Common myeloid progenitor, CD34-positive (primary cell): ENCODE data around the gene FOXP1.

ENCODE experiments used
- CTCF ChIA-PET: fragments of 350-600 bp; sonication (Branson Sonifier 250); formaldehyde crosslinking; loops from one replicate; lab custom pipeline; 2021; ENCODE audit warnings: antibody characterized with exemption; lab: Charles Lee
- POLR2A ChIA-PET: fragments of 350-600 bp; sonication (Branson Sonifier 250); formaldehyde crosslinking; loops from one replicate; lab custom pipeline; 2021; ENCODE audit warnings: antibody characterized with exemption; lab: Charles Lee
- DNase-seq, 3 donors: peaks; one replicate each; pipeline versions ENCODE4 v3.0.0 to v3.0.0-alpha.2; 2013
- H3K27ac ChIP-seq, 2 experiments: 1 replicate in 1 of 2; 2 replicates in 1 of 2; pipeline ENCODE4 v1.7.0; 2013; ENCODE audit warnings: inconsistent platforms in 2 of 2, low read length in 2 of 2, mild to moderate bottlenecking in 2 of 2, low read depth in 1 of 2, moderate library complexity in 1 of 2; ENCODE audit not compliant: severe bottlenecking in 2 of 2, insufficient read depth in 1 of 2, poor library complexity in 1 of 2
- H3K27me3 ChIP-seq, 5 experiments: replicated peaks in 2 of 5; 1 replicate in 3 of 5; 2 replicates in 2 of 5; pipeline versions ENCODE4 v1.6.1 to v1.7.0; 2013; ENCODE audit warnings: low read length in 4 of 5, mild to moderate bottlenecking in 2 of 5, moderate library complexity in 2 of 5, inconsistent platforms in 1 of 5; ENCODE audit not compliant: insufficient read depth in 5 of 5, control insufficient read depth in 4 of 5
- H3K36me3 ChIP-seq, 4 experiments: 1 replicate in 2 of 4; 2 replicates in 2 of 4; pipeline versions ENCODE4 v1.6.1 to v1.7.0; 2013; ENCODE audit warnings: low read length in 3 of 4, control low read depth in 1 of 4, mild to moderate bottlenecking in 1 of 4; ENCODE audit not compliant: control insufficient read depth in 4 of 4, insufficient read depth in 4 of 4
- H3K4me1 ChIP-seq, 4 experiments: 1 replicate in 3 of 4; 2 replicates in 1 of 4; pipeline versions ENCODE4 v1.6.1 to v1.7.1; 2013; ENCODE audit warnings: low read length in 3 of 4, mild to moderate bottlenecking in 3 of 4, control low read depth in 1 of 4, inconsistent platforms in 1 of 4, moderate library complexity in 1 of 4; ENCODE audit not compliant: control insufficient read depth in 4 of 4, insufficient read depth in 4 of 4; ENCODE audit errors: control extremely low read depth in 1 of 4
- H3K4me3 ChIP-seq, 7 experiments: 1 replicate in 4 of 7; 2 replicates in 3 of 7; pipeline versions ENCODE4 v1.5.1 to v1.7.0; 2013; ENCODE audit warnings: mild to moderate bottlenecking in 7 of 7, low read length in 6 of 7, moderate library complexity in 6 of 7, inconsistent platforms in 2 of 7, low read depth in 2 of 7, control low read depth in 1 of 7; ENCODE audit not compliant: insufficient read depth in 4 of 7, control insufficient read depth in 1 of 7; ENCODE audit errors: extremely low read depth in 1 of 7
- H3K9me3 ChIP-seq, 5 experiments: 1 replicate in 4 of 5; 2 replicates in 1 of 5; pipeline versions ENCODE4 v1.6.1 to v1.7.1; 2013; ENCODE audit warnings: low read length in 4 of 5, mild to moderate bottlenecking in 2 of 5, inconsistent platforms in 1 of 5, low read depth in 1 of 5, moderate library complexity in 1 of 5; ENCODE audit not compliant: control insufficient read depth in 4 of 5, insufficient read depth in 2 of 5; ENCODE audit errors: control extremely low read depth in 1 of 5
- WGBS: methylation state at CpG from one replicate; pipeline ENCODE4 v1.1.5; 2013; ENCODE audit not compliant: insufficient coverage; 5-methylcytosine and 5-hydroxymethylcytosine counted together

FOXP1 gene

DNA sequence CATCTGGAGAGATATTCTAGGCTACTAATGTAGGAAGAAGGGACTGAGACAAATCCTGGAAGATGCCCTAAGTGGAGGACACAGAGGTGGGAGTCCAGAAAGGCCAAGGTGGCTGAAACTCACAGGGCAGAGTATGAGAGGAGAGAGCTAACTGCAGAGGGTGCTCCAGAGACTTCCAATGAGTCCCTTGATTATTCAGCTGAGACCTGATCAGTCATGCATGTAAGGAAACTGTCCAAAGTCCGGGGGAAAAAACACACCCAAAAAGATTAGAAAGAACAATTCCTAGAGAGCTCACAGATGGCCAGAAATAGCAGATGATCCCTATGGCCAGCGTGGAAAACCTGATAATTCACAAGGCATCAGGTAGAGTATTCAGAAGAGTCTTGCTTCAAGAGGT, 18.7 kb upstream of the FOXP1 start:
- POLR2A ChIA-PET: no interaction called here
- H3K9me3 ChIP-seq: peaks cover 0 to 5% (median 2%) of the 10 kb centered on the region in 5 experiments
- no peak for DNase-seq
- no peaks in the 10 kb centered on the region for H3K36me3 ChIP-seq
- no peak overlapping the region for H3K27ac ChIP-seq
- H3K4me3 ChIP-seq: no peak overlapping the region
- no peaks in the 10 kb centered on the region for H3K4me1 ChIP-seq
- 100% methylated on average over 1 of the region's 2 CpGs for WGBS
- no peaks in the 10 kb centered on the region for H3K27me3 ChIP-seq
- CTCF ChIA-PET: interaction anchor here (0.8 to 1.0 kb wide), 3 partner anchors 10 to 15 kb away, joined by 3 read pairs; no protein-coding TSS in a partner anchor

DNA sequence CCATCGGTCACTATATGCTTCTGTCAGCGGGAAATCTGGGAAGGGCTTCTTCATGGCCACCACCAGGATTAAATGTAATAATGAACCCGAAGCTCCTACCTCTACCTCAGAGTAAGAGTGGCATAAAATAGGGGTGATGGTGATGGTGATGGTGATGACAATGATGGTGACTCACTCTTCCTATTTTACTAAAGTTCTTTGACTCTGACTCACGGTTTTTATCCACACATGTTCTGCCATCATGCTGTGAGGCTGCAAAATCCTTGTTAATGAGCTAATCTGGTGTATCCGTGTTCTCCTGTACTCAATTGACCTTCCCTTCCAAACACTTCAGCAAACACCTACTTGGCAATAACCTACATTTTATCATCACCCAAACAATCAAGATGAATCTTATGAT, 18.3 kb upstream of the FOXP1 start:
- no peak for DNase-seq
- ChIA-PET POLR2A (no interaction called here), CTCF (interaction anchor here (0.8 to 1.0 kb wide), 3 partner anchors 9 to 14 kb away, joined by 3 read pairs; no protein-coding TSS in a partner anchor)
- H3K36me3 ChIP-seq: no peaks in the 10 kb centered on the region
- peaks cover 0 to 3% (median 2%) of the 10 kb centered on the region in 5 experiments for H3K9me3 ChIP-seq
- H3K4me3 ChIP-seq: no peak overlapping the region
- no peak overlapping the region for H3K27ac ChIP-seq
- H3K27me3 ChIP-seq: no peaks in the 10 kb centered on the region
- WGBS: 100% methylated on average over 2 of the region's 5 CpGs
- H3K4me1 ChIP-seq: no peaks in the 10 kb centered on the region

DNA sequence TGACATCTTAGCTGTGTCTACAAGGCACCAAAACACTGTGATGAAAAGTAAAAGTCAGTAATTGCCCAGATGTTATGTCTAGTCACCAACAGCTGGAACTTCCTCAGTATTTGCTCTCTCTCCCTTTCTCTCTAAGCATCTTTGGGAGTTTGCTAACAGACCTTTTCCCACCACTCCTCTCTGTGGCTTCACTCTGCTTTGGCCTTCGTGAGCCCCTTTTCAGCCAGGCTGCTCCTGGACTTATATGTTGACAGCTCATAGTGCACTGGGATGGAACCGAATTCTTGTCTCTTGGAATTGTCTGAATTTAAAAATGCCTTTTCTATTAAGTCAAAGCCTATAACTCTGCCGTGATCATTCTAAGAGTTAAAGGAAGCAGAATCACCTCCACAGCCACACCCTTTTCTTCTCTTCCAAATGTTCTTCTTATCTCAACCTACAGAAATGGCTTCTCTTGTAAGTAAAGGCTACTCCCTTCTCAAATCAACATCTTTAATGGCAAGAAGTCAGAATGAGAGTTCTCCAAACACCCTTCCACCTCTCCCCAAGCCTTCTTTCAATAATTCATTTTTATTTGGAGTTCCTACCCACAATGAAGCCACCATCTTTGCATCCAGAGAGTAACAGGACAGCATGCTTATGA, 17.2 kb upstream of the FOXP1 start:
- whole genome bisulfite sequencing: 100% methylated on average over 2 of the region's 3 CpGs
- Histone ChIP-seq H3K27ac (no peak overlapping the region), H3K36me3 (no peaks in the 10 kb centered on the region), H3K9me3 (peaks cover 0 to 2% (median 0%) of the 10 kb centered on the region in 5 experiments), H3K4me3 (no peak overlapping the region), H3K27me3 (no peaks in the 10 kb centered on the region), H3K4me1 (no peaks in the 10 kb centered on the region)
- POLR2A ChIA-PET: no interaction called here
- DNase-seq: no peak
- CTCF ChIA-PET: interaction anchor here (1.0 to 2.1 kb wide), 2 partner anchors 10 to 13 kb away, joined by 3 to 6 read pairs; no protein-coding TSS in a partner anchor

DNA sequence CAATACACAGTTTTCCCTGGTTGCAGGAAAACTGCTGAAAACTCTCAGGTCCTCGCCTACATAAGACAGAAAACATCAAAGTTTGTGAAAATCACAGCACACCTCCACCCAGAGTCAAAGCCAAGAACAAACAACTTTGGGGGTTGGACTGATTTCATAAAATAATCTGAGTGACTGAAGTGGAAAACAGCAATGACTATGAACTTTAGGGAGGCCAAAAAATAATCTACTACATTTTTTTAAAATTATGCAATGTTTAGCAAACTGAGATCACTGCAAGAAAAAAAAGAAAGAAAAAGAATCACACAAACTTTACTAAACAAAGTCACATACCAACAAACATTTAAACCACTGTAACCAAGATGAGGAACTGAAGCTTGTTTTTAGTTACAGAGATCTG, 15.9 kb upstream of the FOXP1 start:
- no CpG with 5 or more reads among the region's 1 CpG for WGBS
- Histone ChIP-seq H3K27me3 (no peaks in the 10 kb centered on the region), H3K27ac (no peak overlapping the region), H3K9me3 (peaks cover 0 to 2% (median 0%) of the 10 kb centered on the region in 5 experiments), H3K4me3 (no peak overlapping the region), H3K36me3 (no peaks in the 10 kb centered on the region), H3K4me1 (no peaks in the 10 kb centered on the region)
- ChIA-PET CTCF (interaction anchor here (2.1 kb wide), 1 partner anchor 9 kb away, joined by 6 read pairs; no protein-coding TSS in a partner anchor), POLR2A (no interaction called here)
- DNase-seq: no peak

DNA sequence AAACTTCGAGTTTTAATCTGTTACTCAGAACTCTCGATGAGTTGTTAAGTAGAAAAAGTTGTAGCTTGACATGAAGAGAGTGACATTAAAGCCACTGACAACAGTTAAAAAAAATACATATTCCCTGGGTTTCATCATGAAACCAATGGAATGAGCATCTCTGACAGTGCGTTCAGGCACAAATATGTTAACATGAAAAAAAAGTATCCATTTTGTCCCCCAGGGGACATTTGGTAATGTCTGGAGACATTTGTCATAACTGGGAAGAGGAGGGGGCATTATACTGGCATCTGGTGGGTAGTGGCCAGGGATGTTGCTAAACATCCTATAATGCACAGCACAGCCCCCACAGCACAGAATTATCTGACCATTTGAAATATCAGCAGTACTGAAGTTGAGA, 14.8 kb upstream of the FOXP1 start:
- H3K36me3 ChIP-seq: no peaks in the 10 kb centered on the region
- peaks cover 0 to 2% (median 0%) of the 10 kb centered on the region in 5 experiments for H3K9me3 ChIP-seq
- H3K27ac ChIP-seq: no peak overlapping the region
- WGBS: 83% methylated on average over 1 of the region's 3 CpGs
- CTCF ChIA-PET: interaction anchor here (1.1 kb wide), 1 partner anchor 59 kb away, joined by 4 read pairs; no protein-coding TSS in a partner anchor
- POLR2A ChIA-PET: no interaction called here
- no peak for DNase-seq
- H3K4me1 ChIP-seq: no peaks in the 10 kb centered on the region
- no peaks in the 10 kb centered on the region for H3K27me3 ChIP-seq
- H3K4me3 ChIP-seq: no peak overlapping the region

DNA sequence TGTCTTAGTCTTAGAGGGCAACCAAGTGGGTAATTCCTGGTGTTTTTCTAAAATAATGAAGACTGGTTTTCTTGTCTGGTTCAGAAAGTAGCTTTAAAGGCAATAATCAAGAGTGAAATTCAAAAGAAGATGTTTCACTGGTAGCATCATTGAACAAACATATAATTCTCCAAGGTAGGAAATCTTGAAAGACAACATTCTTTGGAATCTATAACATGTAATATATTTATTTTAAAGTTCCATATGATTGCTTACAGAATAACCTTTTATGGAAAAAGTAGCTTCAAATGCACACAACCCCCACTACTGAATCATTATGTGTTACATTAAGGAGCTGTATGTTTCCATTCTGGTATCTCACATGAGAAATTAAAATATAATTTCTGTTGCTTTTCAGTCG, 13.8 kb upstream of the FOXP1 start:
- no CpG with 5 or more reads among the region's 1 CpG for WGBS
- Histone ChIP-seq H3K4me3 (no peak overlapping the region), H3K27me3 (no peaks in the 10 kb centered on the region), H3K36me3 (no peaks in the 10 kb centered on the region), H3K27ac (no peak overlapping the region), H3K9me3 (peaks cover 0 to 2% (median 0%) of the 10 kb centered on the region in 5 experiments), H3K4me1 (no peaks in the 10 kb centered on the region)
- ChIA-PET CTCF (no interaction called here), POLR2A (no interaction called here)
- DNase-seq: no peak

DNA sequence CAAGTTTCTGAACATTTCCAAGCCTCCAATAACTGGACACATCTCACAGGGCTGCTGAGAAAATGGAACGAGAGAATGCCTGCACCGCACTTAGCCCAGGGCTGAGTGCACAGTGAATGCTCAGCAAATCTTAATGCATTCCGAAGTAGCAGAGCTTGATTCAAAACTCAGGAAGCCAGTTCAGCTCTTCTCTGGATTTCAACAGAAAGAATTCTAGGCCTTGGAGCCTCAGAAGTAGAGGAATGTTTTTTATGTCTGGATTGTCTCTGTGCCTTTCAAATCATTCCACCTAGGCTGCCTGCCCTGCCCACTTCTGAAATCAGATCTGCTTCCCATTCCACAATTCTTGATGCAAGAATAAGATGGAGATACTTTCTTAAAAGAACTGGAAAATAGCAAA, 9.6 kb upstream of the FOXP1 start:
- no peak overlapping the region for H3K27ac ChIP-seq
- H3K27me3 ChIP-seq: no peaks in the 10 kb centered on the region
- CTCF ChIA-PET: interaction anchor here (0.8 to 1.0 kb wide), 2 partner anchors 9 to 45 kb away, joined by 3 read pairs; no protein-coding TSS in a partner anchor
- peaks cover 0 to 2% (median 0%) of the 10 kb centered on the region in 5 experiments for H3K9me3 ChIP-seq
- DNase-seq: no peak
- H3K36me3 ChIP-seq: no peaks in the 10 kb centered on the region
- 97% methylated on average over 3 of the region's 3 CpGs for WGBS
- POLR2A ChIA-PET: no interaction called here
- no peak overlapping the region for H3K4me3 ChIP-seq
- H3K4me1 ChIP-seq: peaks cover 0 to 7% (median 3%) of the 10 kb centered on the region in 4 experiments
